Lower leg skin (tissue), 4 donors: ENCODE data around the gene RCN2. TPM values are rescaled to one million over a fixed set of nuclear protein-coding genes. Genes with fewer than 3 reads are reported as not detected.

Source experiments
- DNase-seq, 2 donors: peaks; one replicate each; pipeline ENCODE4 v3.0.0-alpha.2; 2019; ENCODE audit warnings: low spot score in 2 of 2
- H3K4me3 ChIP-seq: fragments of 200-600 bp; sonication (generic); 2 replicates; pipeline ENCODE4 v1.5.1; 2017; ENCODE audit warnings: mild to moderate bottlenecking, low read depth; ENCODE audit not compliant: poor library complexity, severe bottlenecking
- CTCF ChIP-seq, 3 donors: fragments of 450-650 bp; IDR thresholded peaks; one replicate each; pipeline ENCODE4 v1.5.1; 2016; ENCODE audit warnings: antibody characterized with exemption in 3 of 3, mild to moderate bottlenecking in 3 of 3, moderate library complexity in 2 of 3
- POLR2A ChIP-seq, 2 donors: fragments of 450-650 bp; IDR thresholded peaks; one replicate each; pipeline ENCODE4 v1.6.1; 2016 to 2017; ENCODE audit warnings: antibody characterized with exemption in 2 of 2, mild to moderate bottlenecking in 1 of 2, moderate library complexity in 1 of 2
- WGBS, 2 donors: methylation state at CpG; one replicate each; pipeline ENCODE4 v1.1.5; 2018; 5-methylcytosine and 5-hydroxymethylcytosine counted together
- intact Hi-C: fragments of 100-400 bp; cut with DNase I; formaldehyde crosslinking; loops from one replicate; pipeline ENCODE4 v1.15.0; 2023; ENCODE audit warnings: low total_unique reads
- total RNA-seq, 4 donors: library from RNA; depleted of rRNA; stranded (reverse); fragments of >200 nt; gene quantifications; one replicate each; pipeline ENCODE4 v1.1.0, GENCODE V29; 2016

The RCN2 gene
- total RNA-seq, 4 donors from 2014 or later, result 21.4 to 29.2 (median 23.8) TPM

- TF ChIP-seq POLR2A (IDR thresholded peaks at IDR 0.05) (no peak), CTCF (IDR thresholded peaks at IDR 0.05) (no peak)
- 86% methylated on average over 3 of the region's 3 CpGs for WGBS, 2 donors
- intact Hi-C loops, result no loop called here
- H3K4me3 ChIP-seq, result no peak overlapping the region
- peak in 1 of 2 donors; percentile 49 for DNase-seq
These were observed 55.2 kb downstream of the RCN2 start for GRCh38 chr15:76986743-76987142.

- intact Hi-C loops, result no loop called here
- 89 to 92% methylated on average over 6 of the region's 6 CpGs for WGBS, 2 donors
- no peak overlapping the region for H3K4me3 ChIP-seq
- peak in 1 of 2 donors; percentile 78 for DNase-seq
- TF ChIP-seq CTCF (IDR thresholded peaks at IDR 0.05) (no peak), POLR2A (IDR thresholded peaks at IDR 0.05) (no peak)
These were observed 55.7 kb downstream of the RCN2 start for GRCh38 chr15:76987276-76987675.

- peak; percentile 55 to 88 for DNase-seq
- no peak overlapping the region for H3K4me3 ChIP-seq
- 73 to 78% methylated on average over 11 of the region's 11 CpGs for WGBS, 2 donors
- intact Hi-C loops, result no loop called here
- no peak for TF ChIP-seq POLR2A (IDR thresholded peaks at IDR 0.05)
- no peak for TF ChIP-seq CTCF (IDR thresholded peaks at IDR 0.05)
These were observed 56.6 kb downstream of the RCN2 start for GRCh38 chr15:76987896-76988860.

- H3K4me3 ChIP-seq, result no peak overlapping the region
- intact Hi-C loops, result no loop called here
- TF ChIP-seq CTCF (IDR thresholded peaks at IDR 0.05), result no peak
- TF ChIP-seq POLR2A (IDR thresholded peaks at IDR 0.05), result no peak
- 85 to 90% methylated on average over 12 of the region's 12 CpGs for WGBS, 2 donors
- peak in 1 of 2 donors; percentile 60 for DNase-seq
These were observed 57.6 kb downstream of the RCN2 start for GRCh38 chr15:76988867-76989780.

GRCh38 chr15:76991048-76991447 lies 59.5 kb downstream of the RCN2 start:
- H3K4me3 ChIP-seq, result no peak overlapping the region
- 69 to 74% methylated on average over 7 of the region's 7 CpGs for WGBS, 2 donors
- TF ChIP-seq POLR2A (IDR thresholded peaks at IDR 0.05) (no peak), CTCF (IDR thresholded peaks at IDR 0.05) (no peak)
- DNase-seq, result peak in 1 of 2 donors; percentile 85
- intact Hi-C loops, result no loop called here
